ENCODE results near the gene PTOV1. TPM values are rescaled to one million over a fixed set of nuclear protein-coding genes. Genes with fewer than 3 reads are reported as not detected.

PTOV1 gene
- polyA plus RNA-seq, 1 experiment: 37.6 TPM

- ChIA-PET POLR2A (interaction anchor here (0.8 to 1.2 kb wide), 2 partner anchors 9 to 10 kb away, joined by 3 to 4 read pairs; partner anchors contain the start of gene AKT1S1), CTCF (interaction anchor here (0.6 kb wide), 1 partner anchor 48 kb away, joined by 3 read pairs; no protein-coding TSS in a partner anchor)
- H3K27ac ChIP-seq (ENCODE audit: low read depth, low read length): peak within 1 kb of the TSS; percentile 91
- peak; percentile 67 for DNase-seq (ENCODE audit: low read depth, low spot score)
- TF ChIP-seq, protein P1, sequence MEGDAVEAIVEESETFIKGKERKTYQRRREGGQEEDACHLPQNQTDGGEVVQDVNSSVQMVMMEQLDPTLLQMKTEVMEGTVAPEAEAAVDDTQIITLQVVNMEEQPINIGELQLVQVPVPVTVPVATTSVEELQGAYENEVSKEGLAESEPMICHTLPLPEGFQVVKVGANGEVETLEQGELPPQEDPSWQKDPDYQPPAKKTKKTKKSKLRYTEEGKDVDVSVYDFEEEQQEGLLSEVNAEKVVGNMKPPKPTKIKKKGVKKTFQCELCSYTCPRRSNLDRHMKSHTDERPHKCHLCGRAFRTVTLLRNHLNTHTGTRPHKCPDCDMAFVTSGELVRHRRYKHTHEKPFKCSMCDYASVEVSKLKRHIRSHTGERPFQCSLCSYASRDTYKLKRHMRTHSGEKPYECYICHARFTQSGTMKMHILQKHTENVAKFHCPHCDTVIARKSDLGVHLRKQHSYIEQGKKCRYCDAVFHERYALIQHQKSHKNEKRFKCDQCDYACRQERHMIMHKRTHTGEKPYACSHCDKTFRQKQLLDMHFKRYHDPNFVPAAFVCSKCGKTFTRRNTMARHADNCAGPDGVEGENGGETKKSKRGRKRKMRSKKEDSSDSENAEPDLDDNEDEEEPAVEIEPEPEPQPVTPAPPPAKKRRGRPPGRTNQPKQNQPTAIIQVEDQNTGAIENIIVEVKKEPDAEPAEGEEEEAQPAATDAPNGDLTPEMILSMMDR (IDR thresholded peaks at IDR 0.05; ENCODE audit: low read depth, low read length): no peak
- peak within 1 kb of the TSS; percentile 91 for H3K4me3 ChIP-seq (ENCODE audit: low read depth, low read length)
- no peaks in the 10 kb centered on the region for H3K27me3 ChIP-seq (ENCODE audit: control insufficient read depth, insufficient read depth, low read length)
- no peaks in the 10 kb centered on the region; the same call in 1 of the 2 replicates for H3K9me3 ChIP-seq (ENCODE audit: control insufficient read depth, insufficient read depth, low read length)
Measured at GRCh38 chr19:49866933-49867782, 16.2 kb downstream of the PTOV1 start, which contains the start of gene PNKP. Gene PNKP (minus strand): TSS chr19:49867576. CDS start chr19:49867204, 372 bp downstream.

- peak overlapping the region; percentile 47 for H3K27ac ChIP-seq (ENCODE audit: low read depth, low read length)
Measured at GRCh38 chr19:49869009-49869483, 18.1 kb downstream of the PTOV1 start.

DNA sequence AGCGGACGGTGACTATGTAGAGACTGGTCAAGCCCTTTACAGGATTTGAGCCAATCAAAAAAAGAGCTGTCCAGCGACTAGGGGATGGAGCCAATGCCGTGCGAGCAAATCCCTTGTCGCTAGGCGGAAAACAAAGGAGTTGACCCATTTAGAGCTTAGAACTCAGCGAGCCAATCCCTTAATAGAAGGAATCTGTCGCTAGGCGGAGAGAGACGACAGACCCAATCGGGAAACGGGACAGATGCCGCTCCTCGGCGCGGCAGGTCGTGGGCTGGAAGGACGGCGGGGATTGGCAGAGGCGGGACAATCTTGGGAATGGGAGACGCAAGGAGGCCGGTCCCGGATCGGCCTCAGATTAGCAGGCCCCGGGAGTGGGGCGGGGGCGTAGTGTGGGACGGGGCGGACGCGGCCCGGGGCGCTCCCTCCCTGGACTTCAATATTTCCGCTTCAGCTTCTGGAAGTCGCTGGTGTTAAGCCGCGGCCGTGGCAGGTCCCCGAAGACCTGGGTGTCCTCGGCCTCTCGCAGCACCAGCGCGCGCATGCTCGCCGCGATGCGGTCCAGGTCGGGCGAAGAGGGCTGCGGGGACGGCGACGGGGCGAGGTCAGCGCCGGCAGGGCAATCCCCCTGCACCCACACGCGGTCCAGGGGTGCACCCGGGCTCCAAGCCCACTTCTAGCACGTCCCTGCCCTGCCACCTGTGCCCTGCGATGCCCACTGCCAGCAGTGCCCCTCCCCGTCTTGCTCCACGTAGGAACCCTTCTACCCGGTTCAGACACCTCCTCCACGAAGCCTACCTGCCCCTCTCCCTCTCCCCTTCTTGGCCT lies 18.7 kb downstream of the PTOV1 start:
- peak overlapping the region; percentile 80 for H3K27ac ChIP-seq (ENCODE audit: low read depth, low read length)
- H3K27me3 ChIP-seq (ENCODE audit: control insufficient read depth, insufficient read depth, low read length): no peaks in the 10 kb centered on the region
- no peaks in the 10 kb centered on the region; the same call in 1 of the 2 replicates for H3K9me3 ChIP-seq (ENCODE audit: control insufficient read depth, insufficient read depth, low read length)
- H3K4me3 ChIP-seq (ENCODE audit: low read depth, low read length): peak overlapping the region; percentile 62
- peak; percentile 100 for DNase-seq (ENCODE audit: low read depth, low spot score)
- TF ChIP-seq, protein P1 (IDR thresholded peaks at IDR 0.05; ENCODE audit: low read depth, low read length): no peak
- ChIA-PET POLR2A (interaction anchor here (0.6 to 1.6 kb wide), 11 partner anchors 7 to 229 kb away, joined by 3 to 13 read pairs (median 3); partner anchors contain the start of genes AKT1S1, ATF5, FUZ and NUP62), CTCF (interaction anchor here (0.8 kb wide), 1 partner anchor 299 kb away, joined by 3 read pairs; no protein-coding TSS in a partner anchor)

More at GRCh38 chr19:49869009-49869483, 18.1 kb downstream of the PTOV1 start:
- CTCF ChIA-PET: interaction anchor here (0.8 kb wide), 1 partner anchor 299 kb away, joined by 3 read pairs; no protein-coding TSS in a partner anchor
- DNase-seq (ENCODE audit: low read depth, low spot score): no peak
- POLR2A ChIA-PET: interaction anchor here (0.6 to 1.6 kb wide), 12 partner anchors 8 to 1045 kb away, joined by 3 to 13 read pairs (median 4); partner anchors contain the start of genes AKT1S1, ATF5, FUZ and NUP62
- no peaks in the 10 kb centered on the region for H3K27me3 ChIP-seq (ENCODE audit: control insufficient read depth, insufficient read depth, low read length)
- H3K4me3 ChIP-seq (ENCODE audit: low read depth, low read length): peak overlapping the region; percentile 54
- TF ChIP-seq, protein P1 (IDR thresholded peaks at IDR 0.05; ENCODE audit: low read depth, low read length): no peak
- H3K9me3 ChIP-seq (ENCODE audit: control insufficient read depth, insufficient read depth, low read length): no peaks in the 10 kb centered on the region; the same call in 1 of the 2 replicates

DNA sequence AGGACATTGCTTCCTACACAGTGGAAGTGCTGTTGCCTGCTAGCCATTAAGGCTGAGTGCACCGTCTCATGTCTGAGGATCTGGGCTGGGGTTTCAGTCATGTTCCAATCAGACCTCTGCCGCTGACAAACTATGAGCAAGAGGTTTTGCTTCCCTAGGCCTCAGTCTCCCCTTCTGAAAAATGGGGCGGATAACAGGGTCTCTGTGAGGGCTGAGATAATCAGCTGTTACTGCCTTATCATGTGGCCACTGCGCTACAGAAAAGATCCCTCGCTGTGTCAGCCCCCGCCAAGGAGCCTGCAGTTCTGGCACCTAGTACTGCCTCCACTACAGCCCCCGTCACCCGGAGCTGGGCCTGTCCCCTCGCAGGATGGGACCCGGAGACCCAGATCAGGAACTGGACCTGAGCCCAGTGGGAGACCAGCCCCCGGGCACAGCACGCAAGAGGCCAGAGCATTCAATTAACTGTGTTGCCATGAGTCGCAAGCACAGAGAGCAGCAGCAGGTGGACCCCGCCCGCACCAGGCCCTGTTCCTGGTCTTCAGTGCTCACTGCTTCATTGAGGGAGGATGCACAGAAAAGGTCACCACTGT lies 19.4 kb downstream of the PTOV1 start:
- Histone ChIP-seq H3K9me3 (ENCODE audit: control insufficient read depth, insufficient read depth, low read length) (no peaks in the 10 kb centered on the region; the same call in 1 of the 2 replicates), H3K4me3 (ENCODE audit: low read depth, low read length) (peak overlapping the region; percentile 62), H3K27me3 (ENCODE audit: control insufficient read depth, insufficient read depth, low read length) (no peaks in the 10 kb centered on the region), H3K27ac (ENCODE audit: low read depth, low read length) (peak overlapping the region; percentile 80)
- no peak for DNase-seq (ENCODE audit: low read depth, low spot score)
- TF ChIP-seq, protein P1 (IDR thresholded peaks at IDR 0.05; ENCODE audit: low read depth, low read length): no peak
- ChIA-PET CTCF (no interaction called here), POLR2A (no interaction called here)

All from AG04450 (cell line).